Stimulated activated CD4-positive, alpha-beta T cell treated with anti-CD3 and anti-CD28 coated beads, Interleukin-12 subunit alpha, Interleukin-12 subunit beta, amount 100 ng/mL, for 48 hours (primary cell): ENCODE data around the gene AKR1B1.

Source experiments
- DNase-seq, 3 donors: peaks; one replicate each; pipeline ENCODE4 v3.0.0-alpha.2; 2020; ENCODE audit warnings: low read depth in 2 of 3, low spot score in 1 of 3

AKR1B1 gene

DNA sequence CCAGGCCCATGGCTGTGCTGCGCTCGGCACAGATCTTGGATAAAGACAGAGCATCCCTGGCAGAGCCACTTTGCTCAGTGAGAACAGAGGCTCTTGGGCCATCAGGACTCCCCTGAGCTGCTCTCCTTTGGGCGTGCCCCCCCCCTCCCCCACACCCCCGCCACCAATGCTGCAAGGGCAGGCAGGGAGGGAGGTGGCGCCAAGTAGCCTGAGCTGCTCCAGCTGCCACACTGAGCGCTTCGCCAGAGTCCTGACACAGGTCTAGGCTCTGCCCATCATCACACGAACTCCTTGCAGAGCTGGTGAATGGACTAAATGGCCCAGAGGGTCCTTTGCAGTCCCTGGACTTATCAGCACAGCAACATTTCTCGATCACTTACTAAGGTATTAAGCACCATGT lies 12.5 kb downstream of the AKR1B1 start:
- DNase-seq, result no peak

GRCh38 chr7:134444961-134445315 lies 14.0 kb downstream of the AKR1B1 start:
- DNase-seq, result no peak

GRCh38 chr7:134444198-134444960 lies 14.5 kb downstream of the AKR1B1 start:
- DNase-seq, result no peak

GRCh38 chr7:134443396-134444070 lies 15.4 kb downstream of the AKR1B1 start:
- DNase-seq, result no peak

DNA sequence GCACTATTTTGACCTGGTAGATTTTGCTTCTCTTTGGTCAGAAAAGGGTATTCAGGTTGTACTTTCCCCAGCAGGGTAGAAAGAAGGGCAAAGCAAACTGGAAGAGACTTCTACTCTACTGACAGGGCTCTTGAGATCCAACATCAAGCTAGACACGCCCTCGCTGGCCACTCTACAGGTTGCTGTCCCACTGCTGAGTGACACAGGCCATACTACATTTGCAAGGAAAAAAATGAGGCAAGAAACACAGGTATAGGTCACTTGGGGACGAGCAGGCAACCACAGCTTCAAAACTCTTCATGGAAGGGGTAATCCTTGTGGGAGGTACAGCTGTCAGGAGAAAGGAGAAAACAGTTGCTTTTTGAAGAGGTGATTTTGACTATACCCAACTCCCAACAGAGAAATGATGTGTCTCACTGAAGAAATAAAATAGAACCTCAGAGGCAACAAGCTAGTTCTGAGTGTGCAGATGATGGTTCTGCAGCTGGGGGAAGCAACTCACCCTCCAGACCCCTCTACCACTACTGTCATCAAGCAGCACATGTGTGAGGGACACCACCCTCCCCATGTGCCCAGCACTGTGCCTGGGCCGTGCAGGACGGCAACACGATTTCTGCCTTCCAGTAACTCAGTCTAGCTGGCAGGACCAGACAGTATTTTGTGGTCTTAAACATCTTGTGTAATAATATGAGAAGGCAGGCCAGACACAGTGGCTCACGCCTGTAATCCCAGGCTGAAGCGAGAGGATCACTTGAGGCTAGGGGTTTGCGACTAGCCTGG lies 16.3 kb downstream of the AKR1B1 start:
- DNase-seq, result no peak

DNA sequence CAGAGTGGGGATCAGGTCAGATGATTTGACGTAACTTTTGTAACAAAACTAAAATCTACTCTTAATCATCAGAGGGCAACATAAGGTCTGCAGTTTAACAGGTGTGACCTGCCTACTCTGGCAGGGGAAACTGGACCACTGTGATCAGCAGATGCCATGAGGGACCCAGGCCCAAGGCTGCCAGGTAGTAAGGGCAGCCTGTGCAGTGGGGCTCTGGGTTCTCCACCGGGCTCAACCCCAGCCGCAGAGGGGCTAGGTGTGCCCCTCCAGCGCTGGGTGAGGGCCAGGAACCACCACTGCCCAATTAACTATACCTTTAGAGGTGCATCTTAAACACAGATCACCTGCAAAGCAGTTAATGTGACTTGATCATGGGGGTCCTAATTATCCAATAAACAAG lies 17.6 kb downstream of the AKR1B1 start:
- DNase-seq, result no peak

DNA sequence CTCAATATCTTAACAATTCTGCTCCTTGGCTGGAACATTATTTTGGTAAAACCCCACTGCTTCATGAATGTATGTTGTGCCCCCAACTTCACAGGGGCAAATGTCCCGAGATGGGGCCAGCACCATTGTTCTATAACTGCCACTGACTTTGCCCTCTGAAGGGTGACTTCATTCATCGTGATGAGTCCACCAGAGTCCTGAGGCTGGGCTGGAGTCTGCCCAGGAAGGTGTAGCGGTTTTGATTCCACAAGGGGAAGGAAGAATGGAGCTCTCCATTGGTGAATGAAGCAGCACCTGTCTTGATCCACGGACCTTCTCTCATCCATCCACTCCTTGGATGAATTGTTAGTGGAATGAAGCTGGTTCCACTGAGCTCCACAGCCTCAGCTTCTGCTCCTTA lies 18.4 kb downstream of the AKR1B1 start:
- DNase-seq, result no peak

DNA sequence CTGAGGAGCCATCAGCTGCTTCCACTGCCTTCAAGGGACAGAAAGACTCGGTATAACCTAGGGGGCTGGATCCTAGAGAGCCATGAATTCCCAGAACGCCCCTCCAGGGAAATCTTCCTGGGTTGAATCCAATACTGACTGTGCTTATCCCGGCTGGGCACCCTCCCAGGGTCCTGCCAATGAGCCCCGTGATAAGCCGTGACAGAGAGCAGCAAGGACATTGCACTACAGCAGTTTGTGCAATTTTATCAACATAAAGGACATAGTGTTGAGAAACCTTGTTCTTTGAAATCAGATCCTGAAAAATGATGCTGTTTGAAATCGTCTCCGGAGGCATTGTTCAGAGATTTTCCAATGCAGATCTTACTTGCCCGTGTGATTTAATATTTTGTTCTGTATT lies 18.8 kb downstream of the AKR1B1 start:
- no peak for DNase-seq

DNA sequence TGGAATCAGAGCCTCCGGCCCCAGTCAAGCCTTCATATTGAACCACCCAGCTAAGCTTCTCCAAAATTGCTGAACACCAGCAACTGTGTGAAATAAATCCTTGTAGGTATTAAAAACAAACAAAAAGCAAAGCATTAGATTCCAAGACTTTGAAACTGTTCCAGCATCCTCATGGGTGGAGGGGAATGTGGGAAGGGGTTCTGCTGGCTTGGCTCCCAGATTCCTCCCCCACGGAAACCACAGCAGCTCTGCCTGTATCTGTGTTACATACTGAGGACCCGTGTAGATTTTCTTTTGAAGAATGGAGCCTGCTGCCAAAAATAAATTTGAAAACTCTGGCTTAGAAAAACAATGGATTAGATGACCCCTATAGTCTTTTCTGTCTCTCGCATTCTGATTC lies 20.0 kb downstream of the AKR1B1 start:
- no peak for DNase-seq

GRCh38 chr7:134435161-134435920 lies 23.6 kb downstream of the AKR1B1 start:
- DNase-seq, result no peak

GRCh38 chr7:134434701-134435100 lies 24.2 kb downstream of the AKR1B1 start:
- DNase-seq, result no peak

DNA sequence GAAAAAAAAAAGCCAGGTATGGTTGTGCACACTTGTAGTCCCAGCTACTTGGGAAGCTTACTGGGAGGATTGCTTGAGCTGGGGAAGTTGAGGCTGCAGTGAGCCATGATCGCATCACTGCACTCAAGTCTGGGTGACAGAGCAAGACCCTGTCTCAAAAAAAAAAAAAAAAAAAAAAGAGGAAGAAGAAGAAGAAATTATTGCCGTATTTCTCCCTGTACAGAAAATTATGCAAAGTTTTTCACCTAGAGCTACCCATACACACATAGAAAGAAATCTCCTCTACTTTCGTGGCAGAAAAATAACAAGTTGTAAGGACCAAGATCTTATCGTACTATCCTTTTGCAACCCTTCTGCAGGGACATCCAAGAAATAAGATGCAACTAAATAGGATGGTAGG lies 25.5 kb downstream of the AKR1B1 start:
- no peak for DNase-seq

DNA sequence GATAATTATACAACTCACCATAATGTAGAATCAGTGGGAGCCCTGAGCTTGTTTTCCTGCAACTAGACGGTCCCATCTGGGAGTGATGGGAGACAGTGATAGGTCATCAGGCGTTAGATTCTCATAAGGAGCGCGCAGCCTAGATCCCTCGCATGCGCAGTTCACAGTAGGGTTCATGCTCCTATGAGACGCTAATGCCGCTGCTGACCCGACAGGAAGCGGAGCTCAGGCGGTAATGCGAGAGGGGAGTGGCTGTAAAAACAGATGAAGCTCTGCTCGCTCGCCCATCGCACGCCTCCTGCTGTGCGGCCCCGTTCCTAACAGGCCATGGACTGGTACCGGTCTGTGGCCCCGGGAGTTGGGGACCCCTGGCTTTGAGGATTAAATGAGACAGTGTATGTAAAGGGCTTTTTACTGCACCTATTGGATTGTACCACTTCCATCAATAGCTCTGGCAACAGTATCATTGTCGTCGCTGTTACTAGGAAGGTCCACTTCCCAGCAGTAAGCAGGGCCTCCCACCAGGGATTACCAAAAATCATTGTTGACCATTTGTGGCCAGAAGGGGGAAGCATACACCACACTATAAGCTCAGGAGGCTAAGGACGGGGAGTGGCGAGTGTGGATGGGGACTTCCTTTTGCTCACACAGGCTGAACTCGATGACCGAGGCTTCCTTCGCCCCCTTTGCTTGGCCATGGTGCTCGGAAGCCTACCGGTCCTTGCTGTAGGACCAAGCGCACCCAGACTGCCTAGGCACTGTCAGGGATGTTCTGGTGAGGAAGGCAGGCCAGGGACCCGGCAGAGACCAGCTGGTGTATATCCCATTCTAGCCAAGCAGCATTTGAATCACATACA lies 26.4 kb downstream of the AKR1B1 start:
- peak; percentile 61 to 76 (median 72) for DNase-seq

- no peak for DNase-seq
These were observed 27.1 kb downstream of the AKR1B1 start for GRCh38 chr7:134431815-134432214.

GRCh38 chr7:134429481-134429880 lies 29.4 kb downstream of the AKR1B1 start:
- no peak for DNase-seq

DNA sequence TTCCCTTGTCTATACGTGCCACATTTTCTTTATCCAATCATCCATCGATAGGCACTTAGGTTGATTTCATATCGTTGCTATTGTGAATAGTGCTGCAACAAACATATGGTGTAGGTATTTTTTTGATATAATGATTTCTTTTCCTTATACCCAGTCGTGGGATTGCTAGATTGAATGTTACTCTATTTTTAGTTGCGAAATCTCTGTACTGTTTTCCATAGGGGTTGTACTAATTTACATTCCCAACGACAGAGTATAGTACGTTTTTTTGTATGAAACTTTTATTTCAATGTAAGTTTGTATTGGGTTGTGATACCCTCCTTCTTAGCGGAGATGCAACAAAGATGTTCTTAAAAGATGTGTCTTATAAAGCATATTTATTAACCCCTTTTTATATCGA lies 30.0 kb downstream of the AKR1B1 start:
- no peak for DNase-seq

DNA sequence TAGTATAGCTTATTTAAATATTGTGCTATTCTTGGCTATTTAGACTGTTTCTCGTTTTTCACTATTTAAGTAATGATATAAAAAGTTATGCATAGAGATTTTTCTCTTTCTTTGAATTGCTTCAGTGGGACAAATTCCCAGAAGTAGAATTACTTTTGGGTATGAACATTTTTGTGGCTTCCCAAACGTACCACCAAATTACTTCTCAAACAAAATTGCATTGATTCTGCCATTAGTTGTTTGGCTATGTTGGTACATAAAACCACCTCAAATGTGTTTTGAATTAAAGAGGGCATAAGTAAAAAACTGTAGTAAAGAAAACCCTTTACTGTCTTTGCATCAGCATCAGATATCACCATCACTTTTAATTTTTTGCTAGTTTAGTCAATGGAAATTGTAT lies 31.0 kb downstream of the AKR1B1 start:
- DNase-seq, result no peak

GRCh38 chr7:134425777-134426176 lies 33.1 kb downstream of the AKR1B1 start:
- DNase-seq, result no peak

DNA sequence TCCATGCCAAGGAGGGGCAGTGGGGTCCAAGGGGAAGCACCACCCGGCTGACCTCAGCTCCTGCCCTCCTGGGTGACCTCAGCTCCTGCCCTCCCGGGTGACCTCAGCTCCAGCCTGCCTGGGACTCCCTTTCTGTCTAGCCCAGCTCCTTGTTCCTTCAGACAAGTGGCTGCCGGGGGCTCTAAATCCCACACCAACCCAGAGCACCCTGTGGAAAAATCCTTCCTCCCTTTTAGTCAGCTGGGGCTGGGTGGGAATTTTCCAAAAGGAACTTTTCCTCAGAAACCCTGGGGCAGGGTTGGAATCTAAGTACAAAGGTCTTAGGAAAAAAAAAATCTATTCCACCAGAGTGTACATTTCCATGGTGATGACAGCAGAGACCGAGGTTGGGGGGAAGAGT lies 36.3 kb downstream of the AKR1B1 start:
- DNase-seq, result no peak

GRCh38 chr7:134422008-134422407 lies 36.9 kb downstream of the AKR1B1 start:
- no peak for DNase-seq
